D721Med (cell line): ENCODE results near the gene GGTLC2.

Experiments used
- DNase-seq: peaks from one replicate; pipeline ENCODE4 v3.0.0; 2011; ENCODE audit warnings: low spot score; ENCODE audit not compliant: insufficient read length
- FAIRE-seq: peaks from 2 replicates; lab custom pipeline; 2011; peaks lifted over from hg19 to GRCh38; lab: Jason Lieb, UNC
- CTCF ChIP-seq: IDR thresholded peaks from 2 replicates; pipeline ENCODE4 v1.5.1; 2012; ENCODE audit warnings: mild to moderate bottlenecking, control low read depth; ENCODE audit not compliant: insufficient read depth; ENCODE audit errors: missing control alignments

The GGTLC2 gene

GRCh38 chr22:22673628-22674027, 29.2 kb downstream of the GGTLC2 start:
- no peak for FAIRE-seq
- DNase-seq = no peak
- TF ChIP-seq CTCF = no peak

GRCh38 chr22:22674467-22674866, 30.1 kb downstream of the GGTLC2 start:
- DNase-seq (no peak), FAIRE-seq (no peak)
- TF ChIP-seq CTCF = no peak

- DNase-seq = no peak
- no peak for FAIRE-seq
- no peak for TF ChIP-seq CTCF
These were observed 34.6 kb downstream of the GGTLC2 start for GRCh38 chr22:22678970-22679369.

- DNase-seq (no peak), FAIRE-seq (no peak)
- TF ChIP-seq CTCF = no peak
These were observed 36.0 kb downstream of the GGTLC2 start for GRCh38 chr22:22680396-22680795.

GRCh38 chr22:22681221-22681739, 36.9 kb downstream of the GGTLC2 start:
- no peak for TF ChIP-seq CTCF
- FAIRE-seq = no peak
- no peak for DNase-seq

GRCh38 chr22:22682196-22682595, 37.8 kb downstream of the GGTLC2 start:
- DNase-seq (no peak), FAIRE-seq (no peak)
- TF ChIP-seq CTCF = no peak

- FAIRE-seq = no peak
- no peak for DNase-seq
- no peak for TF ChIP-seq CTCF
These were observed 38.6 kb downstream of the GGTLC2 start for GRCh38 chr22:22682807-22683667.
